HG03095 (cell line): ENCODE results near the gene PLCB1.

Experiments
- ATAC-seq: cut with Tn5 transposase; IDR thresholded peaks from one replicate; pipeline ENCODE4 v1.9.1; 2021; ENCODE audit warnings: moderate library complexity; ENCODE audit not compliant: unreplicated experiment

PLCB1 gene

GRCh38 chr20:8673116-8673515 is 541.0 kb downstream of the PLCB1 start:
- ATAC-seq: no peak

GRCh38 chr20:8675896-8676295 is 543.8 kb downstream of the PLCB1 start:
- ATAC-seq: no peak

GRCh38 chr20:8678098-8678776 is 546.2 kb downstream of the PLCB1 start:
- ATAC-seq: no peak

GRCh38 chr20:8689337-8689736 is 557.3 kb downstream of the PLCB1 start:
- ATAC-seq: no peak

GRCh38 chr20:8690074-8690473 is 558.0 kb downstream of the PLCB1 start:
- no peak for ATAC-seq

GRCh38 chr20:8693709-8694108 is 561.6 kb downstream of the PLCB1 start:
- no peak for ATAC-seq

GRCh38 chr20:8700756-8701155 is 568.7 kb downstream of the PLCB1 start:
- no peak for ATAC-seq

- ATAC-seq: no peak
These were observed 575.1 kb downstream of the PLCB1 start for GRCh38 chr20:8706961-8707700.

GRCh38 chr20:8709627-8710026 is 577.6 kb downstream of the PLCB1 start:
- no peak for ATAC-seq

- no peak for ATAC-seq
These were observed 579.4 kb downstream of the PLCB1 start for GRCh38 chr20:8711501-8711900.

- ATAC-seq: no peak
These were observed 582.1 kb downstream of the PLCB1 start for GRCh38 chr20:8714206-8714605.

- no peak for ATAC-seq
These were observed 586.2 kb downstream of the PLCB1 start for GRCh38 chr20:8718279-8718678.

- no peak for ATAC-seq
These were observed 588.0 kb downstream of the PLCB1 start for GRCh38 chr20:8720089-8720488.

GRCh38 chr20:8721098-8721497 is 589.0 kb downstream of the PLCB1 start:
- ATAC-seq: no peak

- no peak for ATAC-seq
These were observed 590.3 kb downstream of the PLCB1 start for GRCh38 chr20:8722277-8722928.

- no peak for ATAC-seq
These were observed 591.2 kb downstream of the PLCB1 start for GRCh38 chr20:8723296-8723695.

- no peak for ATAC-seq
These were observed 592.8 kb downstream of the PLCB1 start for GRCh38 chr20:8724884-8725283.

GRCh38 chr20:8726460-8726859 is 594.4 kb downstream of the PLCB1 start:
- no peak for ATAC-seq

- ATAC-seq: no peak
These were observed 602.9 kb downstream of the PLCB1 start for GRCh38 chr20:8735014-8735413.

GRCh38 chr20:8735674-8736073 is 603.6 kb downstream of the PLCB1 start:
- no peak for ATAC-seq

GRCh38 chr20:8740265-8740664 is 608.2 kb downstream of the PLCB1 start:
- ATAC-seq: peak; percentile 73

- no peak for ATAC-seq
These were observed 612.3 kb downstream of the PLCB1 start for GRCh38 chr20:8744228-8744844.
